NT2/D1 (cell line): ENCODE results near the gene NAT10.

Experiments
- SUZ12 ChIP-seq: IDR thresholded peaks from 2 replicates; pipeline ENCODE4 v1.6.1; 2011; ENCODE audit not compliant: insufficient read length, insufficient read depth; ENCODE audit errors: extremely low read depth
- YY1 ChIP-seq: IDR thresholded peaks from 2 replicates; pipeline ENCODE4 v1.6.1; 2011; ENCODE audit not compliant: insufficient read length, insufficient read depth
- ZNF274 ChIP-seq: IDR thresholded peaks from 2 replicates; pipeline ENCODE4 v1.6.1; 2011; ENCODE audit warnings: mild to moderate bottlenecking, low read depth, low read length

- TF ChIP-seq SUZ12, result no peak
- TF ChIP-seq YY1, result no peak
- TF ChIP-seq ZNF274, result no peak
Measured at GRCh38 chr11:34132261-34132965, 27.0 kb downstream of the NAT10 start.
